Neutrophil (primary cell): ENCODE results near the gene ERGIC3.
"Not testable (repeated sequence)": the region's sequence is repeated elsewhere in the genome, so short reads cannot be mapped to it uniquely, and the experiment has no call there.

Source experiments
- H3K27ac ChIP-seq: fragments of 200-600 bp; sonication (generic); 2 replicates; pipeline ENCODE4 v1.5.1; 2016; ENCODE audit warnings: mild to moderate bottlenecking, moderate library complexity
- H3K27me3 ChIP-seq: fragments of 200-600 bp; sonication (generic); 2 replicates; pipeline ENCODE4 v1.6.0; 2016; ENCODE audit warnings: mild to moderate bottlenecking
- H3K36me3 ChIP-seq: fragments of 200-600 bp; sonication (generic); 2 replicates; pipeline ENCODE4 v1.5.1; 2017
- H3K4me1 ChIP-seq, 2 experiments: fragments of 200-600 bp in 1 of 2; sonication (generic) in 1 of 2; 1 replicate in 1 of 2; 2 replicates in 1 of 2; pipeline versions ENCODE4 v1.5.1 to v1.6.1; 2013 to 2016; ENCODE audit warnings: low read depth in 1 of 2, low read length in 1 of 2, mild to moderate bottlenecking in 1 of 2, moderate library complexity in 1 of 2; ENCODE audit not compliant: control insufficient read depth in 1 of 2, insufficient read depth in 1 of 2
- H3K4me3 ChIP-seq, 2 experiments: fragments of 200-600 bp in 1 of 2; sonication (generic) in 1 of 2; 1 replicate in 1 of 2; 2 replicates in 1 of 2; pipeline ENCODE4 v1.5.1; 2013 to 2016; ENCODE audit warnings: low read depth in 1 of 2, low read length in 1 of 2, mild to moderate bottlenecking in 1 of 2, moderate library complexity in 1 of 2
- H3K9me3 ChIP-seq: fragments of 200-600 bp; sonication (generic); 2 replicates; pipeline ENCODE4 v1.5.1; 2016
- TF ChIP-seq, protein P1 (sequence below): fragments of 200-600 bp; sonication (generic); IDR thresholded peaks from 2 replicates; pipeline ENCODE4 v1.5.1; 2016; ENCODE audit warnings: antibody characterized with exemption

Gene ERGIC3

DNA sequence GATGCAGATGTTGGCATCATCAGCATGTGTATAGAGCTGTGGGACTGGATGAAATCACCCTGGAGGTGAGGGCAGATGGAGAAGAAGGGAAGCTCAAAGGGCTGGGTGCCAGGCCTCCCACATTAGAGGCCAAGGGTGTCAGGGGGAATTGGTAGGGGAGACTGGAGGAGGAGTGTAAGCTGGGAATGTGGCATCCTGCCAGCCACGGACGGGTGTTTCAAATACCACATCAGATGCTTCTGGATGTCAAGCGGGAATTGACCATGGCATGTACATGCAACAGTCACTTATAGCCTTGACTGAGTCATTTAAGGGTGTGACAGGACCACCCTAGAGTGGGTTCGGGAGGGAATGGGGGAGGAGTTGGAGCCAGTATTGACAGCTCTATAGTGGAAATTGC, 9.6 kb downstream of the ERGIC3 start:
- Histone ChIP-seq H3K27me3 (no peaks in the 10 kb centered on the region), H3K36me3 (peaks cover 85% of the 10 kb centered on the region)

GRCh38 chr20:35552914-35553313, 11.0 kb downstream of the ERGIC3 start:
- Histone ChIP-seq H3K36me3 (peaks cover 91% of the 10 kb centered on the region), H3K9me3 (no peaks in the 10 kb centered on the region), H3K4me1 (no peaks in the 10 kb centered on the region), H3K27me3 (no peaks in the 10 kb centered on the region), H3K27ac (no peak overlapping the region), H3K4me3 (no peak overlapping the region)
- TF ChIP-seq, protein P1, sequence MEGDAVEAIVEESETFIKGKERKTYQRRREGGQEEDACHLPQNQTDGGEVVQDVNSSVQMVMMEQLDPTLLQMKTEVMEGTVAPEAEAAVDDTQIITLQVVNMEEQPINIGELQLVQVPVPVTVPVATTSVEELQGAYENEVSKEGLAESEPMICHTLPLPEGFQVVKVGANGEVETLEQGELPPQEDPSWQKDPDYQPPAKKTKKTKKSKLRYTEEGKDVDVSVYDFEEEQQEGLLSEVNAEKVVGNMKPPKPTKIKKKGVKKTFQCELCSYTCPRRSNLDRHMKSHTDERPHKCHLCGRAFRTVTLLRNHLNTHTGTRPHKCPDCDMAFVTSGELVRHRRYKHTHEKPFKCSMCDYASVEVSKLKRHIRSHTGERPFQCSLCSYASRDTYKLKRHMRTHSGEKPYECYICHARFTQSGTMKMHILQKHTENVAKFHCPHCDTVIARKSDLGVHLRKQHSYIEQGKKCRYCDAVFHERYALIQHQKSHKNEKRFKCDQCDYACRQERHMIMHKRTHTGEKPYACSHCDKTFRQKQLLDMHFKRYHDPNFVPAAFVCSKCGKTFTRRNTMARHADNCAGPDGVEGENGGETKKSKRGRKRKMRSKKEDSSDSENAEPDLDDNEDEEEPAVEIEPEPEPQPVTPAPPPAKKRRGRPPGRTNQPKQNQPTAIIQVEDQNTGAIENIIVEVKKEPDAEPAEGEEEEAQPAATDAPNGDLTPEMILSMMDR, result no peak

More for the DNA sequence above, 9.6 kb downstream of the ERGIC3 start:
- Histone ChIP-seq H3K27ac (no peak overlapping the region), H3K4me3 (no peak overlapping the region), H3K4me1 (no peaks in the 10 kb centered on the region), H3K9me3 (no peaks in the 10 kb centered on the region)
- TF ChIP-seq, protein P1, result no peak

- H3K27ac ChIP-seq, H3K4me3 ChIP-seq, H3K4me1 ChIP-seq, H3K27me3 ChIP-seq, H3K9me3 ChIP-seq: not testable (repeated sequence)
- H3K36me3 ChIP-seq, result peaks cover 88% of the 10 kb centered on the region
Observed at GRCh38 chr20:35555461-35555860, 13.6 kb downstream of the ERGIC3 start.

DNA sequence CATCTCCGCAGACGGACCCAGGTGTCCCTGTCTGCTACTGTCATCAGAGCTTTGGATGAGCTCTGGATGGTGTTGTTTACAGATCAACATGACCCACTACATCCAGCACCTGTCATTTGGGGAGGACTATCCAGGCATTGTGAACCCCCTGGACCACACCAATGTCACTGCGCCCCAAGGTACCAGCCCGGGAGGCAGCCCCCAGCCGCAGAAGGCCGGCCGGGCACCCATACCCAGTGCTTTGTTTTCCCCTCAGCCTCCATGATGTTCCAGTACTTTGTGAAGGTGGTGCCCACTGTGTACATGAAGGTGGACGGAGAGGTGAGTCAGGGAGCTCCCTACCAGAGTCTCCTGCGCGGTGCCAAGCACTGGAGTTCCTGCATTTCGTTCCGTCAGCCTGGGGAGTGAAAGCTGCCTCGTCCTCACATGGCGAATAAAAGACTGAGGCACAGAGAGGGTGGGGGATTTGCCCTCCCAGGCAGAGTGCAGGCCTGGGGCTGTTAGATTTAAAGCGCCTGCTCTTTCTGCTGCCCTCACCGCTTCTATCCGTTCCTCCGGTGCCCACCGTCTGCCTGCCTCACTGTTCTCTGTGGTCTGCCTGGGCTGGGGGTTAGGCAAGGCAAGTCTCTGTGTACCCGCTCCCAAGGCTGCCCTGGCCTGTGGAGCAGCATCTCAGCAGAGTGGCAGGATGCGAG, 14.2 kb downstream of the ERGIC3 start:
- H3K4me3 ChIP-seq, result no peak overlapping the region
- peaks cover 86% of the 10 kb centered on the region for H3K36me3 ChIP-seq
- TF ChIP-seq, protein P1, result no peak
- H3K9me3 ChIP-seq, result no peaks in the 10 kb centered on the region
- no peaks in the 10 kb centered on the region for H3K4me1 ChIP-seq
- no peaks in the 10 kb centered on the region for H3K27me3 ChIP-seq
- H3K27ac ChIP-seq, result no peak overlapping the region

DNA sequence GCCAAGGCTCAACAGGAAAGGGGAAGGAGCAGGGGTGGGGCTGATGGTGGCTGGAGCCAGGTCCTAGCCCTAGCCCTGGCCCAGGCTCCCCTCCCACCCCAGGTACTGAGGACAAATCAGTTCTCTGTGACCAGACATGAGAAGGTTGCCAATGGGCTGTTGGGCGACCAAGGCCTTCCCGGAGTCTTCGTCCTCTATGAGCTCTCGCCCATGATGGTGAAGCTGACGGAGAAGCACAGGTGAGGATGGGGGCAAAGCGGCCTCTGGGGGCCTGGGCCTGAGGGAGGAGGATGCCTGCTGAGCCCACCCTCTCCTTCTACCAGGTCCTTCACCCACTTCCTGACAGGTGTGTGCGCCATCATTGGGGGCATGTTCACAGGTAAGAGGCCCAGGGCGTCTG, 15.0 kb downstream of the ERGIC3 start:
- H3K27ac ChIP-seq, result no peak overlapping the region
- no peak overlapping the region for H3K4me3 ChIP-seq
- H3K4me1 ChIP-seq, result no peaks in the 10 kb centered on the region
- H3K9me3 ChIP-seq, result no peaks in the 10 kb centered on the region
- peaks cover 79% of the 10 kb centered on the region for H3K36me3 ChIP-seq
- no peaks in the 10 kb centered on the region for H3K27me3 ChIP-seq
- TF ChIP-seq, protein P1, result no peak

GRCh38 chr20:35558451-35558850, 16.6 kb downstream of the ERGIC3 start:
- no peak overlapping the region for H3K27ac ChIP-seq
- no peaks in the 10 kb centered on the region for H3K9me3 ChIP-seq
- no peak overlapping the region for H3K4me3 ChIP-seq
- H3K4me1 ChIP-seq, result no peaks in the 10 kb centered on the region
- peaks cover 67% of the 10 kb centered on the region for H3K36me3 ChIP-seq
- TF ChIP-seq, protein P1, result no peak
- H3K27me3 ChIP-seq, result no peaks in the 10 kb centered on the region
